PC-3 (cell line): Measurements from ENCODE around the gene NECAP2.

ENCODE experiments used
- EZH2phosphoT487 ChIP-seq: fragments of 300-600 bp; sonication (generic); IDR thresholded peaks from 2 replicates; pipeline ENCODE4 v1.6.1; 2018; ENCODE audit warnings: mild to moderate bottlenecking, antibody characterized with exemption, low read length, borderline replicate concordance
- TF ChIP-seq, protein P1 (sequence below): fragments of 300-600 bp; sonication (generic); conservative IDR thresholded peaks from 2 replicates; pipeline ENCODE4 v1.5.1; 2017; ENCODE audit warnings: antibody characterized with exemption, low read depth, mild to moderate bottlenecking, low read length

DNA sequence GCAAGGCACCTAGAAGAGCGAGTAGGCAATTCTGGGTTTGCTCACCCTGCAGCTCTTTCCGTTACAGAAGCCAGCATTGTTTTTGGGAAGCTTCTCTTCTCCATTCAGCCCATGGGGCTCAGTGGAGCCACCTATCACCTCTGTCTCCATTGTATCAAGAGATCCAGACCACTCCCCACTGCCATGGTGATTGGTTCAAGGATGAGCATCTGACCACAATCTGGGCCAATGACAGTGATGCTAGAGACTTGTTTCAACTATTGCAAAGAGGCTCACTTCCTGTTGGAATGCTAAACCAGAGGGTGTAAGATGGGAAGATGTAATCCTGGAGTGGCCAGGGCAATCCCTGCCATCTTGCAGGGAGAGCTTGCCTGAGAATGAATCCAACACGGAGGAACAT, 9.9 kb upstream of the NECAP2 start:
- no peak for TF ChIP-seq EZH2phosphoT487
- TF ChIP-seq, protein P1, sequence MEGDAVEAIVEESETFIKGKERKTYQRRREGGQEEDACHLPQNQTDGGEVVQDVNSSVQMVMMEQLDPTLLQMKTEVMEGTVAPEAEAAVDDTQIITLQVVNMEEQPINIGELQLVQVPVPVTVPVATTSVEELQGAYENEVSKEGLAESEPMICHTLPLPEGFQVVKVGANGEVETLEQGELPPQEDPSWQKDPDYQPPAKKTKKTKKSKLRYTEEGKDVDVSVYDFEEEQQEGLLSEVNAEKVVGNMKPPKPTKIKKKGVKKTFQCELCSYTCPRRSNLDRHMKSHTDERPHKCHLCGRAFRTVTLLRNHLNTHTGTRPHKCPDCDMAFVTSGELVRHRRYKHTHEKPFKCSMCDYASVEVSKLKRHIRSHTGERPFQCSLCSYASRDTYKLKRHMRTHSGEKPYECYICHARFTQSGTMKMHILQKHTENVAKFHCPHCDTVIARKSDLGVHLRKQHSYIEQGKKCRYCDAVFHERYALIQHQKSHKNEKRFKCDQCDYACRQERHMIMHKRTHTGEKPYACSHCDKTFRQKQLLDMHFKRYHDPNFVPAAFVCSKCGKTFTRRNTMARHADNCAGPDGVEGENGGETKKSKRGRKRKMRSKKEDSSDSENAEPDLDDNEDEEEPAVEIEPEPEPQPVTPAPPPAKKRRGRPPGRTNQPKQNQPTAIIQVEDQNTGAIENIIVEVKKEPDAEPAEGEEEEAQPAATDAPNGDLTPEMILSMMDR, result no peak
